K562 (cell line): ENCODE data around the gene CLPSL1. TPM values are rescaled to one million over a fixed set of nuclear protein-coding genes. Genes with fewer than 3 reads are reported as not detected.

Experiments used
- ATAC-seq: fragments of 200-7000 bp; cut with Tn5 transposase; 3 replicates; pipeline ENCODE4 v1.9.1; 2020; ENCODE audit warnings: moderate library complexity
- BruUV-seq: library from RNA; stranded (reverse); fragments of 400-500 nt; replicated peaks from 2 replicates; lab custom pipeline; 2021; lab: Mats Ljungman, UMichigan
- CTCF ChIA-PET: fragments of 300-600 bp; formaldehyde crosslinking; extraction: SDS; loops from one replicate; lab custom pipeline; 2021; ENCODE audit warnings: low intra/inter-chr PET ratio; lab: Yijun Ruan, JAX
- POLR2A ChIA-PET: fragments of 300-600, 350-650 bp; sonication (Branson Sonifier 250); formaldehyde crosslinking; extraction: SDS; loops from one replicate; lab custom pipeline; 2021; ENCODE audit warnings: antibody characterized with exemption, inconsistent platforms; lab: Yijun Ruan, JAX
- DNase-seq, 4 experiments: peaks; one replicate each; pipeline versions ENCODE4 v3.0.0 to v3.0.0-alpha.2; 2011 to 2018; ENCODE audit warnings: low spot score in 3 of 4, mixed read lengths in 3 of 4; ENCODE audit errors: extremely low read depth in 1 of 4
- FAIRE-seq: peaks from 2 replicates; lab custom pipeline; 2011; peaks lifted over from hg19 to GRCh38; lab: Jason Lieb, UNC
- H2AFZ ChIP-seq: 2 replicates; pipeline ENCODE4 v1.6.0; 2011; ENCODE audit warnings: low read depth, low read length, control low read depth, inconsistent platforms
- H3K27ac ChIP-seq: fragments of 200-600 bp; 3 replicates; pipeline ENCODE4 v1.8.0; 2011; ENCODE audit warnings: low read depth, mild to moderate bottlenecking, control low read depth, inconsistent platforms, low read length, moderate library complexity, mixed read lengths; ENCODE audit errors: extremely low read depth
- H3K27me3 ChIP-seq, 2 experiments: fragments of 300-600 bp in 1 of 2; 2 replicates in 1 of 2; 3 replicates in 1 of 2; pipeline versions ENCODE4 v1.6.0 to v1.8.0; 2011; ENCODE audit warnings: inconsistent platforms in 2 of 2, low read length in 2 of 2, mild to moderate bottlenecking in 1 of 2, mixed read lengths in 1 of 2, moderate library complexity in 1 of 2; ENCODE audit not compliant: control insufficient read depth in 2 of 2, insufficient read depth in 2 of 2
- H3K36me3 ChIP-seq: fragments of 300-600 bp; 3 replicates; pipeline ENCODE4 v1.8.0; 2011; ENCODE audit warnings: mild to moderate bottlenecking, low read length, inconsistent platforms; ENCODE audit not compliant: control insufficient read depth, insufficient read depth
- H3K4me1 ChIP-seq, 2 experiments: fragments of 200-600 bp in 1 of 2; replicated peaks in 1 of 2; 2 replicates in 1 of 2; 3 replicates in 1 of 2; pipeline versions ENCODE4 v1.5.1 to v1.8.0; 2011; ENCODE audit warnings: inconsistent platforms in 2 of 2, low read length in 2 of 2, mild to moderate bottlenecking in 1 of 2, mixed read lengths in 1 of 2, moderate library complexity in 1 of 2; ENCODE audit not compliant: control insufficient read depth in 2 of 2, insufficient read depth in 2 of 2
- H3K4me2 ChIP-seq: 2 replicates; pipeline ENCODE4 v1.6.1; 2011; ENCODE audit warnings: low read length, control low read depth, inconsistent platforms, mixed read lengths; ENCODE audit not compliant: insufficient read depth
- H3K4me3 ChIP-seq: fragments of 200-600 bp; sonication (generic), shearing (Covaris generic); 2 replicates; pipeline ENCODE4 v1.5.1; 2016; ENCODE audit warnings: control low read depth, inconsistent platforms
- H3K79me2 ChIP-seq: fragments of 200-600 bp; 3 replicates; pipeline ENCODE4 v1.8.0; 2011; ENCODE audit warnings: low read length, inconsistent platforms; ENCODE audit not compliant: control insufficient read depth, insufficient read depth
- H3K9ac ChIP-seq, 2 experiments: 2 replicates each; pipeline versions ENCODE4 v1.6.0 to v1.6.1; 2011; ENCODE audit warnings: low read depth in 2 of 2, low read length in 2 of 2, control low read depth in 1 of 2, inconsistent platforms in 1 of 2, mild to moderate bottlenecking in 1 of 2, mixed read lengths in 1 of 2; ENCODE audit not compliant: insufficient read depth in 1 of 2
- H3K9me1 ChIP-seq: one replicate; pipeline ENCODE4 v1.6.0; 2011; ENCODE audit warnings: inconsistent platforms, mild to moderate bottlenecking, low read length, moderate library complexity; ENCODE audit not compliant: control insufficient read depth, insufficient read depth
- H3K9me3 ChIP-seq: replicated peaks from 2 replicates; pipeline ENCODE4 v1.5.1; 2011; ENCODE audit warnings: low read depth, low read length, inconsistent platforms; ENCODE audit not compliant: control insufficient read depth, insufficient read depth
- H4K20me1 ChIP-seq: replicated peaks from 2 replicates; pipeline ENCODE4 v1.6.1; 2011; ENCODE audit warnings: low read length, inconsistent platforms, mixed read lengths; ENCODE audit not compliant: control insufficient read depth, insufficient read depth
- BHLHE40 ChIP-seq: IDR thresholded peaks from 2 replicates; pipeline ENCODE4 v1.6.1; 2011; ENCODE audit warnings: low read length, improper control_type of control experiment
- CBFA2T2 ChIP-seq: fragments of 450-650 bp; conservative IDR thresholded peaks from 2 replicates; pipeline ENCODE4 v1.6.1; 2017; ENCODE audit warnings: mild to moderate bottlenecking
- CBX2 ChIP-seq: fragments of 200-600 bp; sonication (generic); IDR thresholded peaks from one replicate; pipeline ENCODE4 v1.6.1; 2012; ENCODE audit warnings: mild to moderate bottlenecking, low read length, inconsistent platforms; ENCODE audit not compliant: insufficient read depth, poor library complexity, severe bottlenecking
- RAD51 ChIP-seq: fragments of 450-650 bp; IDR thresholded peaks from 2 replicates; pipeline ENCODE4 v1.7.1; 2016; ENCODE audit warnings: low read depth, mild to moderate bottlenecking, borderline replicate concordance
- RUNX1 ChIP-seq: sonication (generic); IDR thresholded peaks from 2 replicates; pipeline ENCODE4 v1.6.1; 2016; ENCODE audit warnings: antibody characterized with exemption, low read depth
- TOE1 ChIP-seq, 2 experiments: fragments of 450-650 bp in 1 of 2; sonication (generic) in 1 of 2; formaldehyde crosslinking in 1 of 2; IDR thresholded peaks; 2 replicates each; pipeline versions ENCODE4 v1.7.1 to v1.8.0; 2016 to 2022; ENCODE audit warnings: borderline replicate concordance in 2 of 2, mild to moderate bottlenecking in 2 of 2, antibody characterized with exemption in 1 of 2, inconsistent platforms in 1 of 2, low read depth in 1 of 2, missing genetic modification reagents in 1 of 2, moderate library complexity in 1 of 2
- ZNF589 ChIP-seq: fragments of 200-800 bp; sonication (Bioruptor generic); IDR thresholded peaks from 2 replicates; pipeline ENCODE4 v1.6.1; 2016; ENCODE audit warnings: low read depth, missing genetic modification characterization, missing compliant biosample characterization
- WGBS: fragments of 100-300 bp; shearing (Covaris generic); methylation state at CpG from one replicate; pipeline ENCODE4 v1.1.6; 2016; ENCODE audit warnings: low coverage, mixed read lengths; ENCODE audit not compliant: insufficient coverage; ENCODE audit errors: missing lambda C conversion rate; 5-methylcytosine and 5-hydroxymethylcytosine counted together
- in situ Hi-C: fragments of 300-500 bp; cut with MboI; formaldehyde crosslinking; loops from 4 replicates; pipeline ENCODE4 v1.15.0; 2018; ENCODE audit warnings: inconsistent platforms, mixed read lengths
- intact Hi-C: fragments of 100-400 bp; cut with micrococcal nuclease; formaldehyde crosslinking; loops from 2 replicates; pipeline ENCODE4 v1.14.2; 2022
- polyA plus RNA-seq, 8 experiments: library from polyadenylated mRNA; depleted of rRNA in 4 of 8; stranded (reverse) in 5 of 8; unstranded in 3 of 8; fragments of >200 nt; fragmentation: Nextera tagmentation in 2 of 8; fragmentation: Illumina TruSeq in 1 of 8; extraction: Ambion mirVana in 2 of 8; extraction: Trizol in 1 of 8; gene quantifications; 2 replicates each; pipeline versions ENCODE4 v1.2.1 to v1.2.3, GENCODE V29; 2011 to 2014; ENCODE audit warnings: inconsistent platforms in 1 of 8, missing spikeins in 1 of 8
- total RNA-seq, 7 experiments: library from RNA; depleted of rRNA in 6 of 7; stranded (reverse); fragments of >200 nt in 6 of 7; fragmentation: Illumina TruSeq in 2 of 7; extraction: Trizol in 2 of 7; gene quantifications; 2 replicates each; pipeline versions ENCODE4 v1.2.1 to v1.2.3, GENCODE V29; 2011 to 2021; ENCODE audit warnings: low replicate concordance in 1 of 7
- TF ChIP-seq, protein P1 (sequence below): fragments of 450-650 bp; formaldehyde crosslinking; IDR thresholded peaks from 2 replicates; pipeline ENCODE4 v1.4.0; 2020; ENCODE audit warnings: mild to moderate bottlenecking, mixed read lengths
- TF ChIP-seq, protein P2 (sequence below): fragments of 450-650 bp; IDR thresholded peaks from 2 replicates; pipeline ENCODE4 v1.6.1; 2018; ENCODE audit warnings: mild to moderate bottlenecking, low read depth; ENCODE audit not compliant: partially characterized antibody
- TF ChIP-seq, protein P3 (sequence below): fragments of 250-450 bp; sonication (Bioruptor Pico); IDR thresholded peaks from 2 replicates; pipeline ENCODE4 v1.8.0; 2021; ENCODE audit warnings: moderate library complexity, mild to moderate bottlenecking, inconsistent platforms

The CLPSL1 gene
- total and polyA plus RNA-seq, 9 of the 15 experiments (the other 6 are each of a cell fraction or from before 2014, with no cell fraction given): not detected

DNA sequence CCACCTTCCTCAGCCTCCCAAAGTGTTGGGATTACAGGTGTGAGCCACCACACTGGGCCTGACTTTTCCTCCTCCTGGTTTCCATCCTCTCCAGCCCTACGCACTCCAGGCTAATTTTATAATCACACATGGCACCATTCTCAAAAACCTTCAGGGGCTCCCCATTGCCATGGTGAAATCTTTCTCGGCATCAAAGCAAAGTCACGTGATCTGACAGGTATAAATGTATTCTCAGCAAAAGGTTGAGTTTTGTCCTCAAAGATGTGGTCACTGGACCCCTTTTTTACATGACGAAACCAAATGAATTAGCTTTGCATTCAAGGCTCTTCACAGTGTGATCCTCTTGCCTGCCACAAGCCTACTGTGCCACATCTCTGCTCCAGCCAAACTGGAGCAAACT, 28.5 kb upstream of the CLPSL1 start:
- Histone ChIP-seq H3K27ac (no peak overlapping the region), H4K20me1 (no peaks in the 10 kb centered on the region), H3K27me3 (peaks cover 46 to 83% of the 10 kb centered on the region in 2 experiments), H3K9me3 (peaks cover 7% of the 10 kb centered on the region), H3K4me2 (no peak overlapping the region), H3K9ac (no peak overlapping the region), H3K4me3 (no peak overlapping the region), H2AFZ (no peak overlapping the region), H3K79me2 (no peaks in the 10 kb centered on the region), H3K4me1 (no peaks in the 10 kb centered on the region), H3K9me1 (no peaks in the 10 kb centered on the region)
- 5% methylated on average over 4 of the region's 4 CpGs for WGBS
- ChIA-PET POLR2A (interaction anchor here (0.7 to 0.8 kb wide), 2 partner anchors 241 to 255 kb away, joined by 4 read pairs; no protein-coding TSS in a partner anchor), CTCF (interaction anchor here (0.6 kb wide), 1 partner anchor 143 kb away, joined by 3 read pairs; no protein-coding TSS in a partner anchor)
- no peak for ATAC-seq
- FAIRE-seq: no peak
- DNase-seq: no peak
- no TSS peak for BruUV-seq
- intact Hi-C loops (no loop called here), in situ Hi-C loops (no loop called here)
- TF ChIP-seq RAD51 (peak; percentile 85), ZNF589 (CRISPR knock-in tag) (no peak), CBX2 (no peak), RUNX1 (no peak), CBFA2T2 (peak; percentile 56), TOE1 (IDR thresholded peaks at IDR 0.05; ENCODE audit: borderline replicate concordance) (peak; percentile 62; the same call in 1 of the 2 replicates), TOE1 (CRISPR knock-in tag; IDR thresholded peaks at IDR 0.05; ENCODE audit: borderline replicate concordance, low read depth) (no peak), BHLHE40 (0 out of 2 replicates have a peak, but pooled peaks have one; percentile 25)
- TF ChIP-seq, protein P1, sequence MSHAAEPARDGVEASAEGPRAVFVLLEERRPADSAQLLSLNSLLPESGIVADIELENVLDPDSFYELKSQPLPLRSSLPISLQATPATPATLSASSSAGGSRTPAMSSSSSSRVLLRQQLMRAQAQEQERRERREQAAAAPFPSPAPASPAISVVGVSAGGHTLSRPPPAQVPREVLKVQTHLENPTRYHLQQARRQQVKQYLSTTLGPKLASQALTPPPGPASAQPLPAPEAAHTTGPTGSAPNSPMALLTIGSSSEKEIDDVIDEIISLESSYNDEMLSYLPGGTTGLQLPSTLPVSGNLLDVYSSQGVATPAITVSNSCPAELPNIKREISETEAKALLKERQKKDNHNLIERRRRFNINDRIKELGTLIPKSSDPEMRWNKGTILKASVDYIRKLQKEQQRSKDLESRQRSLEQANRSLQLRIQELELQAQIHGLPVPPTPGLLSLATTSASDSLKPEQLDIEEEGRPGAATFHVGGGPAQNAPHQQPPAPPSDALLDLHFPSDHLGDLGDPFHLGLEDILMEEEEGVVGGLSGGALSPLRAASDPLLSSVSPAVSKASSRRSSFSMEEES (CRISPR knock-in tag): peak; percentile 95
- TF ChIP-seq, protein P2, sequence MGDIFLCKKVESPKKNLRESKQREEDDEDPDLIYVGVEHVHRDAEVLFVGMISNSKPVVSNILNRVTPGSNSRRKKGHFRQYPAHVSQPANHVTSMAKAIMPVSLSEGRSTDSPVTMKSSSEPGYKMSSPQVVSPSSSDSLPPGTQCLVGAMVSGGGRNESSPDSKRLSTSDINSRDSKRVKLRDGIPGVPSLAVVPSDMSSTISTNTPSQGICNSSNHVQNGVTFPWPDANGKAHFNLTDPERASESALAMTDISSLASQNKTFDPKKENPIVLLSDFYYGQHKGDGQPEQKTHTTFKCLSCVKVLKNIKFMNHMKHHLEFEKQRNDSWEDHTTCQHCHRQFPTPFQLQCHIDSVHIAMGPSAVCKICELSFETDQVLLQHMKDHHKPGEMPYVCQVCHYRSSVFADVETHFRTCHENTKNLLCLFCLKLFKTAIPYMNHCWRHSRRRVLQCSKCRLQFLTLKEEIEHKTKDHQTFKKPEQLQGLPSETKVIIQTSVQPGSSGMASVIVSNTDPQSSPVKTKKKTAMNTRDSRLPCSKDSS: no peak
- TF ChIP-seq, protein P3, sequence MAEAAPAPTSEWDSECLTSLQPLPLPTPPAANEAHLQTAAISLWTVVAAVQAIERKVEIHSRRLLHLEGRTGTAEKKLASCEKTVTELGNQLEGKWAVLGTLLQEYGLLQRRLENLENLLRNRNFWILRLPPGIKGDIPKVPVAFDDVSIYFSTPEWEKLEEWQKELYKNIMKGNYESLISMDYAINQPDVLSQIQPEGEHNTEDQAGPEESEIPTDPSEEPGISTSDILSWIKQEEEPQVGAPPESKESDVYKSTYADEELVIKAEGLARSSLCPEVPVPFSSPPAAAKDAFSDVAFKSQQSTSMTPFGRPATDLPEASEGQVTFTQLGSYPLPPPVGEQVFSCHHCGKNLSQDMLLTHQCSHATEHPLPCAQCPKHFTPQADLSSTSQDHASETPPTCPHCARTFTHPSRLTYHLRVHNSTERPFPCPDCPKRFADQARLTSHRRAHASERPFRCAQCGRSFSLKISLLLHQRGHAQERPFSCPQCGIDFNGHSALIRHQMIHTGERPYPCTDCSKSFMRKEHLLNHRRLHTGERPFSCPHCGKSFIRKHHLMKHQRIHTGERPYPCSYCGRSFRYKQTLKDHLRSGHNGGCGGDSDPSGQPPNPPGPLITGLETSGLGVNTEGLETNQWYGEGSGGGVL (CRISPR knock-in tag): no peak
- TF ChIP-seq, all 486 proteins: peak for 5
- no peaks in the 10 kb centered on the region for H3K36me3 ChIP-seq
